ENCODE results near the gene SERINC2. TPM values are rescaled to one million over a fixed set of nuclear protein-coding genes. Genes with fewer than 3 reads are reported as not detected.

The SERINC2 gene
- total RNA-seq, 1 experiment from 2014 or later: 50.1 TPM

DNA sequence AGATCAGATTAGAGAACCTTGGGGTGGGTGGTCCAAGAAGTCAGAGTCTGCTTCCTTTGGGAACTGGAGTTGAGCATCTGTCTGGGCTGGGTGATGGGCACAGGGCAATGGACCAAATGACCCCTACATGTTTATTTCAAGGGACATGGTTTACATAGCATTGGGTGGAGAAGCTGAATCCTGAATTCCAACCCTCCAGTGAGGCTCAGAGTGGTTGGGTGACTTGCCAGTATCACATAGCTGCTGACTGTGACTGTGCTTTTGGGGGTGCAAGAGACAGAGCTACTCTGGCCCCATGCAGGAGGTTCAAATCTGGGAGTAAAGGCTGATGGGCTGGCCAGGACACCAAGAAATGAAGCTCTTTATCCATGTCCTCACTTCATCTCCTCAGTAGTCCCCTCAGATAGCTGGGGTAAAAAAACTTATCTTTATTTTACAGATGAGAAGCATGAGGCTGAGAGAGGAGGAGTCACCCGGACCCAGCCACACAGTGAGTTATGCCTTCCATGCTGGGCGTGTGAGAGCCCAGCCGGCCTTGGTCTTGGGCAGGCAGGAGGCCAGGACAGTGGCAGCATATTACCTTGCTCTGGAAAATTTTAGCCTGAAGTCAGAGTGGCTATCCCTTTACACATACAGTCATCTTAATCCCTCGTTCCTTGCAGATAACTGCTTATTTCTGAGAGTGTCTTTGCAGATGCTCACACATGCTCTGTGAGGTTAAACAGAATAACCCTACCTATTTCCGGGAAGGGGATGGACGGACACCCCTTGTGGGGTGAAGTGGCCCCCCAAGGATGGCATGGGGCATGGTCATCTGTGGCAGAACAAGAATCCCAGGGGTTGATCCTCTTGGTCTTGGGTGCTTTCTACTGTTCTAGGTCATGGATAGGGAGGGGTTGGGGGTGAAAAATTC, 2.8 kb upstream of the SERINC2 start:
- intact Hi-C loops (cut with micrococcal nuclease): no loop called here
- ATAC-seq: no peak

DNA sequence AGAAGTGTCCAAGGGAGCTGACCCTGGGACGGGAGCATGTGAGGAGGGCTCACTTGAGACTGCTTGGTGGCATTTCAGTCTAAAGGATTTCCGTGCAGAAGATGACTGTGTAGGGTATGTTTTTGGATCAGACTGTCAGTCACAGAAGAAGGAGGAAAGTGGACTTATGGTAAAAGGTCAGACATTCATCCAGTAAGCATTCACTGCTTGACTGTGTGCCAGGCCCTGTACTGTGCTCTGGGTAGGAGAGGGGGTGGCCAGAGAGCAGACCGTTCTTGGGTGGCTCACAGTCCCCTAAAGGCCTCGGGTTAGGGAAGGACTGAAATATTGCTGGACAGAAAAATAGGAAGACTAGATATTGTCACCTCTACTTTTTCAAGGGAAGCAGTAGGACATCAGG, 2.1 kb upstream of the SERINC2 start:
- H3K9ac ChIP-seq (ENCODE audit: low read length): no peak overlapping the region
- ChIA-PET POLR2A (no interaction called here), CTCF (interaction anchor here (1.3 kb wide), 1 partner anchor 11 kb away, joined by 4 read pairs; no protein-coding TSS in a partner anchor), RAD21 (ENCODE audit: low non-redundant PET in 1 of 2, low total read pairs in 2 of 2, uncharacterized antibody in 2 of 2, unreplicated experiment in 2 of 2) (no interaction called here)
- intact Hi-C loops (cut with micrococcal nuclease): no loop called here
- H3K27me3 ChIP-seq (ENCODE audit: insufficient read depth, low read length): no peaks in the 10 kb centered on the region
- H3K9me2 ChIP-seq (ENCODE audit: insufficient read depth): no peaks in the 10 kb centered on the region
- DNase-seq (ENCODE audit: low read depth, low spot score) (no peak), ATAC-seq (no peak)
- H3K9me3 ChIP-seq (ENCODE audit: control insufficient read depth in 1 of 2, insufficient read depth in 1 of 2, low read depth in 1 of 2, low read length in 2 of 2): no peaks in the 10 kb centered on the region
- BruUV-seq (replicated peaks): no TSS peak
- H3K4me3 ChIP-seq (replicated peaks in 1 of 2; ENCODE audit: low read depth in 1 of 2, low read length in 2 of 2): no peak overlapping the region
- peaks cover 8 to 26% of the 10 kb centered on the region in 2 experiments; a peak in 3 of 4 replicates for H3K4me1 ChIP-seq (ENCODE audit: control insufficient read depth in 1 of 2, insufficient read depth in 2 of 2, low read length in 2 of 2)
- H3K36me3 ChIP-seq (ENCODE audit: control insufficient read depth in 1 of 2, insufficient read depth in 2 of 2, low read length in 2 of 2): no peaks in the 10 kb centered on the region
- H4K20me1 ChIP-seq (ENCODE audit: insufficient read depth): no peaks in the 10 kb centered on the region
- H3K27ac ChIP-seq (ENCODE audit: low read depth, low read length): no peak overlapping the region
- no peak overlapping the region for H3K4me2 ChIP-seq (ENCODE audit: low read length)
- H2AFZ ChIP-seq (ENCODE audit: low read depth, low read length, poor library complexity, severe bottlenecking): no peak overlapping the region
- H3K79me2 ChIP-seq (ENCODE audit: insufficient read depth, low read length): peaks cover 13% of the 10 kb centered on the region; the same call in 1 of the 2 replicates
- no peak for TF ChIP-seq CEBPB (IDR thresholded peaks at IDR 0.05; ENCODE audit: low read depth)
- no peak for TF ChIP-seq SIN3A (IDR thresholded peaks at IDR 0.05; ENCODE audit: low read depth)
- no peak for TF ChIP-seq EZH2 (IDR thresholded peaks at IDR 0.05)
- no peak for TF ChIP-seq MAX (IDR thresholded peaks at IDR 0.05)
- TF ChIP-seq CBX3 (IDR thresholded peaks at IDR 0.05; ENCODE audit: low read depth): no peak
- TF ChIP-seq EZH2phosphoT487 (IDR thresholded peaks at IDR 0.05; ENCODE audit: borderline replicate concordance): no peak
- no peak for TF ChIP-seq POLR2AphosphoS5 (IDR thresholded peaks at IDR 0.05; ENCODE audit: low read depth, low read length)
- TF ChIP-seq, protein P1, sequence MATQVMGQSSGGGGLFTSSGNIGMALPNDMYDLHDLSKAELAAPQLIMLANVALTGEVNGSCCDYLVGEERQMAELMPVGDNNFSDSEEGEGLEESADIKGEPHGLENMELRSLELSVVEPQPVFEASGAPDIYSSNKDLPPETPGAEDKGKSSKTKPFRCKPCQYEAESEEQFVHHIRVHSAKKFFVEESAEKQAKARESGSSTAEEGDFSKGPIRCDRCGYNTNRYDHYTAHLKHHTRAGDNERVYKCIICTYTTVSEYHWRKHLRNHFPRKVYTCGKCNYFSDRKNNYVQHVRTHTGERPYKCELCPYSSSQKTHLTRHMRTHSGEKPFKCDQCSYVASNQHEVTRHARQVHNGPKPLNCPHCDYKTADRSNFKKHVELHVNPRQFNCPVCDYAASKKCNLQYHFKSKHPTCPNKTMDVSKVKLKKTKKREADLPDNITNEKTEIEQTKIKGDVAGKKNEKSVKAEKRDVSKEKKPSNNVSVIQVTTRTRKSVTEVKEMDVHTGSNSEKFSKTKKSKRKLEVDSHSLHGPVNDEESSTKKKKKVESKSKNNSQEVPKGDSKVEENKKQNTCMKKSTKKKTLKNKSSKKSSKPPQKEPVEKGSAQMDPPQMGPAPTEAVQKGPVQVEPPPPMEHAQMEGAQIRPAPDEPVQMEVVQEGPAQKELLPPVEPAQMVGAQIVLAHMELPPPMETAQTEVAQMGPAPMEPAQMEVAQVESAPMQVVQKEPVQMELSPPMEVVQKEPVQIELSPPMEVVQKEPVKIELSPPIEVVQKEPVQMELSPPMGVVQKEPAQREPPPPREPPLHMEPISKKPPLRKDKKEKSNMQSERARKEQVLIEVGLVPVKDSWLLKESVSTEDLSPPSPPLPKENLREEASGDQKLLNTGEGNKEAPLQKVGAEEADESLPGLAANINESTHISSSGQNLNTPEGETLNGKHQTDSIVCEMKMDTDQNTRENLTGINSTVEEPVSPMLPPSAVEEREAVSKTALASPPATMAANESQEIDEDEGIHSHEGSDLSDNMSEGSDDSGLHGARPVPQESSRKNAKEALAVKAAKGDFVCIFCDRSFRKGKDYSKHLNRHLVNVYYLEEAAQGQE (IDR thresholded peaks at IDR 0.05; ENCODE audit: low read depth): no peak
- TF ChIP-seq ZFX (IDR thresholded peaks at IDR 0.05): no peak
- TF ChIP-seq FOSL1 (IDR thresholded peaks at IDR 0.05; ENCODE audit: low read depth): no peak
- TF ChIP-seq, protein P2, sequence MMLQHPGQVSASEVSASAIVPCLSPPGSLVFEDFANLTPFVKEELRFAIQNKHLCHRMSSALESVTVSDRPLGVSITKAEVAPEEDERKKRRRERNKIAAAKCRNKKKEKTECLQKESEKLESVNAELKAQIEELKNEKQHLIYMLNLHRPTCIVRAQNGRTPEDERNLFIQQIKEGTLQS (IDR thresholded peaks at IDR 0.05): no peak
- no peak for TF ChIP-seq POLR2A (IDR thresholded peaks at IDR 0.05; ENCODE audit: borderline replicate concordance, extremely low read depth, insufficient read depth, insufficient read length)
- TF ChIP-seq SRF (IDR thresholded peaks at IDR 0.05; ENCODE audit: low read depth): no peak
- no peak for TF ChIP-seq ELF1 (IDR thresholded peaks at IDR 0.05; ENCODE audit: borderline replicate concordance, low read depth)
- TF ChIP-seq RAD21 (IDR thresholded peaks at IDR 0.05; ENCODE audit: low read depth): no peak
- TF ChIP-seq SP1 (IDR thresholded peaks at IDR 0.05; ENCODE audit: low read depth): no peak
- TF ChIP-seq JUND (IDR thresholded peaks at IDR 0.05): no peak

More for the DNA sequence above, 2.8 kb upstream of the SERINC2 start:
- H3K4me1 ChIP-seq (ENCODE audit: control insufficient read depth in 1 of 2, insufficient read depth in 2 of 2, low read length in 2 of 2): peaks cover 8 to 19% of the 10 kb centered on the region in 2 experiments; a peak in 3 of 4 replicates
- ChIA-PET RAD21 (ENCODE audit: low non-redundant PET in 1 of 2, low total read pairs in 2 of 2, uncharacterized antibody in 2 of 2, unreplicated experiment in 2 of 2) (no interaction called here), POLR2A (no interaction called here), CTCF (interaction anchor here (1.3 kb wide), 1 partner anchor 12 kb away, joined by 4 read pairs; no protein-coding TSS in a partner anchor)
- BruUV-seq (replicated peaks): no TSS peak
- no peaks in the 10 kb centered on the region for H3K27me3 ChIP-seq (ENCODE audit: insufficient read depth, low read length)
- TF ChIP-seq CEBPB (IDR thresholded peaks at IDR 0.05; ENCODE audit: low read depth) (no peak), RAD21 (IDR thresholded peaks at IDR 0.05; ENCODE audit: low read depth) (no peak), JUND (IDR thresholded peaks at IDR 0.05) (no peak), SP1 (IDR thresholded peaks at IDR 0.05; ENCODE audit: low read depth) (no peak)
- H3K4me3 ChIP-seq (replicated peaks in 1 of 2; ENCODE audit: low read depth in 1 of 2, low read length in 2 of 2): no peak overlapping the region
- H2AFZ ChIP-seq (ENCODE audit: low read depth, low read length, poor library complexity, severe bottlenecking): no peak overlapping the region
- H3K9me3 ChIP-seq (ENCODE audit: control insufficient read depth in 1 of 2, insufficient read depth in 1 of 2, low read depth in 1 of 2, low read length in 2 of 2): no peaks in the 10 kb centered on the region
- no peaks in the 10 kb centered on the region for H3K9me2 ChIP-seq (ENCODE audit: insufficient read depth)
- DNase-seq (ENCODE audit: low read depth, low spot score): no peak
- peaks cover 13% of the 10 kb centered on the region; the same call in 1 of the 2 replicates for H3K79me2 ChIP-seq (ENCODE audit: insufficient read depth, low read length)
- H3K36me3 ChIP-seq (ENCODE audit: control insufficient read depth in 1 of 2, insufficient read depth in 2 of 2, low read length in 2 of 2): no peaks in the 10 kb centered on the region
- H3K27ac ChIP-seq (ENCODE audit: low read depth, low read length): no peak overlapping the region
- H4K20me1 ChIP-seq (ENCODE audit: insufficient read depth): no peaks in the 10 kb centered on the region
- no peak overlapping the region for H3K4me2 ChIP-seq (ENCODE audit: low read length)
- no peak overlapping the region for H3K9ac ChIP-seq (ENCODE audit: low read length)

Data from HCT116 (cell line).